ENCODE data around the gene SPN.

- TF ChIP-seq POLR2A (IDR thresholded peaks at IDR 0.05) (no peak), CTCF (IDR thresholded peaks at IDR 0.05) (no peak)
These were observed 9.6 kb upstream of the SPN start for GRCh38 chr16:29653471-29653870.

Measured in body of pancreas (tissue), 4 donors.